ENCODE results near the gene GSTP1. TPM values are rescaled to one million over a fixed set of nuclear protein-coding genes. Genes with fewer than 3 reads are reported as not detected.

The GSTP1 gene
- polyA plus RNA-seq, 3 donors: 853 to 1,483 (median 1,250) TPM

DNA sequence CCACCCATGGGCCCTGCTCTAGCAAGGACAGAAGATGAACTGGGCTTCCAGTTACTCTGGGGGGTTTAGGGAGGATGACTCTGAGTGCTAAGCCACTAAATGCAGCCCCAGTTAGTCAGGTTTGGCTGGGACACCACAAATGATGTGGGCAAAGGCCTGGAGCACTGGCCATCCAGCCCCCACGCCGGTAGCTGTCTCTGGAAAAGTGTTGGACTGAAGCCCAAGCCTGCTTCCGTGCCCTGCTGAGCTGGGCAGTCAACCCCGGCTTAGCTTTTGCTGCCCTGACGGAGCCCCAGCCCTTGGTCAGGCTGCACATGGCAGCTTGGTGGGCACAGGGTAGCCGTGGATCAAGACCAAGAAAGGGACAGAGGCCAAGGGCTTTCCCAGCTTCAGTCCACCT, 5.7 kb upstream of the GSTP1 start:
- peaks cover 8 to 23% (median 16%) of the 10 kb centered on the region in 3 donors for H3K27me3 Mint-ChIP-seq (ENCODE audit: low read depth in 3 of 3)

DNA sequence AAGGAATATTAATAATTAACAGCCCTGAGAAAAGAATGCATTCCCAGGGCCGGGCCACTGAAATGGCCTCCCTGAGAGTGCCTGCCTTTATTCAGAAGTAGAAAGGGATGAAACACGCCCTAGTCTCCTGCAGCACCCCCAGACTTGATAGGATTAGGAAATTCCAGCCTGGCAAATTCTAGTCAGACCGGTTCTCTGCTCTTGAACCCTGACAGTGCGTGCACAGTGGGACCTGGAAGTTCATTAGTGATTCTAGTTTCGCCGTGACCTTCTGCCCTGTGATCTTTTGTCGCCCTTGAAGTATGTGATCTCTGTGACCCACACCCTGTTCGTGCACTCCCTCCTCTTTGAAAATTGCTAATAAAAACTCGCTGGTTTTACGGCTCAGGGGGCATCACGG, 2.1 kb upstream of the GSTP1 start:
- Mint-ChIP-seq H3K4me1 (peaks cover 52% of the 10 kb centered on the region), H3K36me3 (peaks cover 20 to 22% of the 10 kb centered on the region in 2 donors), H3K9me3 (peaks cover 0 to 2% (median 0%) of the 10 kb centered on the region in 7 donors), H3K27ac (no peak overlapping the region), H3K27me3 (ENCODE audit: low read depth in 3 of 3) (peaks cover 8 to 16% (median 14%) of the 10 kb centered on the region in 3 donors), H3K4me3 (no peak overlapping the region)
- Histone ChIP-seq H3K9me3 (replicated peaks in 1 of 2; ENCODE audit: control insufficient read depth in 1 of 2, insufficient read depth in 1 of 2, low read length in 2 of 2) (no peaks in the 10 kb centered on the region), H2AFZ (ENCODE audit: insufficient read depth, low read depth, low read length, poor library complexity, severe bottlenecking) (no peak overlapping the region), H3K4me1 (ENCODE audit: control insufficient read depth in 1 of 2, insufficient read depth in 2 of 2, low read length in 2 of 2) (peaks cover 47 to 53% of the 10 kb centered on the region in 2 donors), H4K20me1 (ENCODE audit: insufficient read depth, low read length) (peaks cover 23% of the 10 kb centered on the region), H3K4me2 (replicated peaks; ENCODE audit: extremely low read depth, low read length, poor library complexity, severe bottlenecking) (no peak overlapping the region), H3K9ac (ENCODE audit: insufficient read depth, low read length, poor library complexity, severe bottlenecking) (no peak overlapping the region), H3K27ac (ENCODE audit: low read depth in 1 of 2, low read length in 2 of 2) (no peak overlapping the region), H3K4me3 (replicated peaks in 1 of 3; ENCODE audit: low read depth in 2 of 3, low read length in 3 of 3) (no peak overlapping the region), H3K27me3 (ENCODE audit: control insufficient read depth in 2 of 2, insufficient read depth in 2 of 2, low read length in 2 of 2) (no peaks in the 10 kb centered on the region), H3K79me2 (ENCODE audit: insufficient read depth, low read length) (peaks cover 23% of the 10 kb centered on the region), H3K36me3 (replicated peaks in 1 of 2; ENCODE audit: control insufficient read depth in 1 of 2, insufficient read depth in 2 of 2, low read length in 2 of 2) (peaks cover 16 to 17% of the 10 kb centered on the region in 2 donors)
- DNase-seq: no peak
- intact Hi-C loops (cut with micrococcal nuclease): no loop called here
- TF ChIP-seq, protein P1, sequence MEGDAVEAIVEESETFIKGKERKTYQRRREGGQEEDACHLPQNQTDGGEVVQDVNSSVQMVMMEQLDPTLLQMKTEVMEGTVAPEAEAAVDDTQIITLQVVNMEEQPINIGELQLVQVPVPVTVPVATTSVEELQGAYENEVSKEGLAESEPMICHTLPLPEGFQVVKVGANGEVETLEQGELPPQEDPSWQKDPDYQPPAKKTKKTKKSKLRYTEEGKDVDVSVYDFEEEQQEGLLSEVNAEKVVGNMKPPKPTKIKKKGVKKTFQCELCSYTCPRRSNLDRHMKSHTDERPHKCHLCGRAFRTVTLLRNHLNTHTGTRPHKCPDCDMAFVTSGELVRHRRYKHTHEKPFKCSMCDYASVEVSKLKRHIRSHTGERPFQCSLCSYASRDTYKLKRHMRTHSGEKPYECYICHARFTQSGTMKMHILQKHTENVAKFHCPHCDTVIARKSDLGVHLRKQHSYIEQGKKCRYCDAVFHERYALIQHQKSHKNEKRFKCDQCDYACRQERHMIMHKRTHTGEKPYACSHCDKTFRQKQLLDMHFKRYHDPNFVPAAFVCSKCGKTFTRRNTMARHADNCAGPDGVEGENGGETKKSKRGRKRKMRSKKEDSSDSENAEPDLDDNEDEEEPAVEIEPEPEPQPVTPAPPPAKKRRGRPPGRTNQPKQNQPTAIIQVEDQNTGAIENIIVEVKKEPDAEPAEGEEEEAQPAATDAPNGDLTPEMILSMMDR (IDR thresholded peaks at IDR 0.05): no peak
- 95% methylated on average over 8 of the region's 11 CpGs for WGBS (ENCODE audit: insufficient coverage)

More for the DNA sequence above, 5.7 kb upstream of the GSTP1 start:
- DNase-seq: no peak
- H3K36me3 Mint-ChIP-seq: no peaks in the 10 kb centered on the region
- H3K27me3 ChIP-seq (ENCODE audit: control insufficient read depth in 2 of 2, insufficient read depth in 2 of 2, low read length in 2 of 2): no peaks in the 10 kb centered on the region
- no peak overlapping the region for H3K4me3 ChIP-seq (replicated peaks in 1 of 3; ENCODE audit: low read depth in 2 of 3, low read length in 3 of 3)
- H4K20me1 ChIP-seq (ENCODE audit: insufficient read depth, low read length): no peaks in the 10 kb centered on the region
- no peak overlapping the region for H3K9ac ChIP-seq (ENCODE audit: insufficient read depth, low read length, poor library complexity, severe bottlenecking)
- H3K4me1 ChIP-seq (ENCODE audit: control insufficient read depth in 1 of 2, insufficient read depth in 2 of 2, low read length in 2 of 2): peaks cover 22 to 23% of the 10 kb centered on the region in 2 donors
- no peak overlapping the region for H3K4me3 Mint-ChIP-seq
- H3K4me2 ChIP-seq (replicated peaks; ENCODE audit: extremely low read depth, low read length, poor library complexity, severe bottlenecking): no peak overlapping the region
- peaks cover 26% of the 10 kb centered on the region for H3K4me1 Mint-ChIP-seq
- no peaks in the 10 kb centered on the region for H3K9me3 ChIP-seq (replicated peaks in 1 of 2; ENCODE audit: control insufficient read depth in 1 of 2, insufficient read depth in 1 of 2, low read length in 2 of 2)
- no peak overlapping the region for H3K27ac ChIP-seq (ENCODE audit: low read depth in 1 of 2, low read length in 2 of 2)
- WGBS (ENCODE audit: insufficient coverage): 92% methylated on average over 6 of the region's 6 CpGs
- intact Hi-C loops (cut with micrococcal nuclease): no loop called here
- no peak overlapping the region for H2AFZ ChIP-seq (ENCODE audit: insufficient read depth, low read depth, low read length, poor library complexity, severe bottlenecking)
- no peaks in the 10 kb centered on the region for H3K9me3 Mint-ChIP-seq
- no peaks in the 10 kb centered on the region for H3K36me3 ChIP-seq (replicated peaks in 1 of 2; ENCODE audit: control insufficient read depth in 1 of 2, insufficient read depth in 2 of 2, low read length in 2 of 2)
- TF ChIP-seq, protein P1 (IDR thresholded peaks at IDR 0.05): no peak
- H3K27ac Mint-ChIP-seq: no peak overlapping the region
- H3K79me2 ChIP-seq (ENCODE audit: insufficient read depth, low read length): no peaks in the 10 kb centered on the region
